Measurements from ENCODE around the gene HAUS8. TPM values are rescaled to one million over a fixed set of nuclear protein-coding genes. Genes with fewer than 3 reads are reported as not detected.
A peak's percentile ranks its signal among the peaks of the same experiment; 100 is the strongest.

The HAUS8 gene
- total RNA-seq, 1 experiment from 2014 or later: 30.6 TPM

DNA sequence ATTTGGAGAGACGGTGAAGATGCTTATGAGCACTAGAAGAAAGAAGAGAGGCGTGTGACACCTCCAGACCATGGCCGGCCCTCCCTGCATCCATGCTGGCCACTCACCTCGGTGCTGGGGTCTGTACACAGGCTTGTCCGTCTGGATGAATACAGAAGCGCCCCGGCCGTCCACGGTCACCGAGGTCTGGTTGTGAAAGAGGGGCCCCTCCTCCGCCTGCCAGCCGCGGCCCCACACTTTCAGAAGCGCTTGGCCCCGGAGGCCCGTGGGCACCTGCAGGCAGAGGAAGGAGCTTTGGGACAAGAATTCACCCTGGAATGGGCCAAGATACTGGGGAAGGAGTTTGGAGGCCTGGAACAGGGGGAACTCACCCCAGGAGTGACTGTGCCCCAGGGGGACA lies 63.8 kb downstream of the HAUS8 start:
- H3K9me3 Mint-ChIP-seq (ENCODE audit: unreplicated experiment): peaks cover 4% of the 10 kb centered on the region
- ChIA-PET POLR2A (no interaction called here), CTCF (no interaction called here)
- Histone ChIP-seq H3K9me3 (no peaks in the 10 kb centered on the region), H3K36me3 (ENCODE audit: control insufficient read depth, insufficient read depth, low read length) (no peaks in the 10 kb centered on the region), H3K4me3 (ENCODE audit: low read depth, low read length) (no peak overlapping the region), H3K4me1 (0 out of 2 replicates have a peak, but pooled peaks cover 3% of the 10 kb centered on the region), H3K27me3 (replicated peaks; ENCODE audit: control insufficient read depth, insufficient read depth, low read length) (no peaks in the 10 kb centered on the region)
- TF ChIP-seq, protein P1, sequence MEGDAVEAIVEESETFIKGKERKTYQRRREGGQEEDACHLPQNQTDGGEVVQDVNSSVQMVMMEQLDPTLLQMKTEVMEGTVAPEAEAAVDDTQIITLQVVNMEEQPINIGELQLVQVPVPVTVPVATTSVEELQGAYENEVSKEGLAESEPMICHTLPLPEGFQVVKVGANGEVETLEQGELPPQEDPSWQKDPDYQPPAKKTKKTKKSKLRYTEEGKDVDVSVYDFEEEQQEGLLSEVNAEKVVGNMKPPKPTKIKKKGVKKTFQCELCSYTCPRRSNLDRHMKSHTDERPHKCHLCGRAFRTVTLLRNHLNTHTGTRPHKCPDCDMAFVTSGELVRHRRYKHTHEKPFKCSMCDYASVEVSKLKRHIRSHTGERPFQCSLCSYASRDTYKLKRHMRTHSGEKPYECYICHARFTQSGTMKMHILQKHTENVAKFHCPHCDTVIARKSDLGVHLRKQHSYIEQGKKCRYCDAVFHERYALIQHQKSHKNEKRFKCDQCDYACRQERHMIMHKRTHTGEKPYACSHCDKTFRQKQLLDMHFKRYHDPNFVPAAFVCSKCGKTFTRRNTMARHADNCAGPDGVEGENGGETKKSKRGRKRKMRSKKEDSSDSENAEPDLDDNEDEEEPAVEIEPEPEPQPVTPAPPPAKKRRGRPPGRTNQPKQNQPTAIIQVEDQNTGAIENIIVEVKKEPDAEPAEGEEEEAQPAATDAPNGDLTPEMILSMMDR (IDR thresholded peaks at IDR 0.05; ENCODE audit: insufficient read depth in 1 of 2, low read depth in 1 of 2, low read length in 1 of 2, severe bottlenecking in 1 of 2, unreplicated experiment in 1 of 2): no peak
- H3K4me3 Mint-ChIP-seq (ENCODE audit: unreplicated experiment): no peak overlapping the region
- no TSS peak for BruUV-seq (replicated peaks)
- intact Hi-C loops (cut with micrococcal nuclease; ENCODE audit: unreplicated experiment): no loop called here
- no peaks in the 10 kb centered on the region for H3K36me3 Mint-ChIP-seq (ENCODE audit: insufficient read depth, unreplicated experiment)
- no peak overlapping the region for H3K27ac Mint-ChIP-seq (ENCODE audit: unreplicated experiment)
- DNase-seq: no peak
- H3K4me1 Mint-ChIP-seq (ENCODE audit: low read depth, unreplicated experiment): no peaks in the 10 kb centered on the region
- H3K27me3 Mint-ChIP-seq (ENCODE audit: insufficient read depth, unreplicated experiment): peaks cover 7% of the 10 kb centered on the region

DNA sequence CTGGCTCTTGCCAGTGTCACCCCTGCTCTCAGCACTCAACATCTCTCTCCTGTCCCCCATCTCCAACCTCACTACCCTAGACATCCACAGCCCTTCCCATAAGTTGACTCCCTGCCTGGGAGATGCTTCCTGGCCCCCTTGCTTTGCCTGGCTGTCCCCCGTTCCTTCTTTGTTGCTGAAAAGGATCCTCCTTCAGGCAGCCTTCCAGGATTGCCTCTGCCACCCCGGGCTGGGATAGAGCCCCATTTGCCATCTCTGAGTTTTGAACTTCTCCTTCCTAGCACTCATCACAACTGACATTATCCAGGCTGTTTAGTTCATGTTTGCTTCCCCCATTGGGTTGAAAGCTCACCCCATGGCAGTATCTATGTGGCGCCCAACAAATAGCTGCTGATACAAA lies 68.7 kb downstream of the HAUS8 start:
- peaks cover 8% of the 10 kb centered on the region for H3K27me3 Mint-ChIP-seq (ENCODE audit: insufficient read depth, unreplicated experiment)
- H3K36me3 Mint-ChIP-seq (ENCODE audit: insufficient read depth, unreplicated experiment): no peaks in the 10 kb centered on the region
- CTCF ChIA-PET: no interaction called here
- H3K27me3 ChIP-seq (replicated peaks; ENCODE audit: control insufficient read depth, insufficient read depth, low read length): no peaks in the 10 kb centered on the region
- DNase-seq: no peak
- no TSS peak for BruUV-seq (replicated peaks)
- H3K36me3 ChIP-seq (ENCODE audit: control insufficient read depth, insufficient read depth, low read length): no peaks in the 10 kb centered on the region
- no peaks in the 10 kb centered on the region for H3K9me3 Mint-ChIP-seq (ENCODE audit: unreplicated experiment)
- H3K4me1 ChIP-seq: 0 out of 2 replicates have a peak, but pooled peaks cover 3% of the 10 kb centered on the region
- POLR2A ChIA-PET: no interaction called here
- TF ChIP-seq, protein P1 (IDR thresholded peaks at IDR 0.05; ENCODE audit: insufficient read depth in 1 of 2, low read depth in 1 of 2, low read length in 1 of 2, severe bottlenecking in 1 of 2, unreplicated experiment in 1 of 2): no peak
- H3K9me3 ChIP-seq: no peaks in the 10 kb centered on the region
- H3K4me3 ChIP-seq (ENCODE audit: low read depth, low read length): no peak overlapping the region
- no peak overlapping the region for H3K4me3 Mint-ChIP-seq (ENCODE audit: unreplicated experiment)
- intact Hi-C loops (cut with micrococcal nuclease; ENCODE audit: unreplicated experiment): no loop called here
- H3K4me1 Mint-ChIP-seq (ENCODE audit: low read depth, unreplicated experiment): no peaks in the 10 kb centered on the region
- H3K27ac Mint-ChIP-seq (ENCODE audit: unreplicated experiment): no peak overlapping the region

DNA sequence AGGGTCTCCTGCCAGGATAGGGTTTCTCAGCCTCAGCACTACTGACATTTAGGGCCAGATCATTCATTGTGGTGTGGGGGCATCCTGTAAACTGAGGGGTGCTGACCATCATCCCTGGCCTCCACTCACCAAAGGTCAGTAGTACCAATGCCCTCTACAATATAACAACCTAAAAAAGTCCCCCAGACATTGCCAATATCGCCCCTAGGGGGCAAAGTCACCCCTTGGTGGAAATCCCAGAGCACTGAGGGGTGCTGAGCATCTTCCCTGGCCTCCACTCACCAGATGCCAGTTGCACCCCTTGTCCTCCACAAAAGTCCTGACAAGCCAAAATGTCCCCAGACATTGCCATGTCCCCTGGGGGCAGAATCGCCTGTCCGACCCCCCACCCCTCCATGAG lies 70.3 kb downstream of the HAUS8 start:
- Mint-ChIP-seq H3K9me3 (ENCODE audit: unreplicated experiment) (no peaks in the 10 kb centered on the region), H3K36me3 (ENCODE audit: insufficient read depth, unreplicated experiment) (no peaks in the 10 kb centered on the region), H3K27ac (ENCODE audit: unreplicated experiment) (no peak overlapping the region), H3K27me3 (ENCODE audit: insufficient read depth, unreplicated experiment) (peaks cover 11% of the 10 kb centered on the region), H3K4me3 (ENCODE audit: unreplicated experiment) (no peak overlapping the region), H3K4me1 (ENCODE audit: low read depth, unreplicated experiment) (no peaks in the 10 kb centered on the region)
- Histone ChIP-seq H3K4me3 (ENCODE audit: low read depth, low read length) (no peak overlapping the region), H3K4me1 (0 out of 2 replicates have a peak, but pooled peaks cover 3% of the 10 kb centered on the region), H3K9me3 (no peaks in the 10 kb centered on the region), H3K27me3 (replicated peaks; ENCODE audit: control insufficient read depth, insufficient read depth, low read length) (no peaks in the 10 kb centered on the region), H3K36me3 (ENCODE audit: control insufficient read depth, insufficient read depth, low read length) (no peaks in the 10 kb centered on the region)
- intact Hi-C loops (cut with micrococcal nuclease; ENCODE audit: unreplicated experiment): no loop called here
- ChIA-PET POLR2A (no interaction called here), CTCF (no interaction called here)
- TF ChIP-seq, protein P1 (IDR thresholded peaks at IDR 0.05; ENCODE audit: insufficient read depth in 1 of 2, low read depth in 1 of 2, low read length in 1 of 2, severe bottlenecking in 1 of 2, unreplicated experiment in 1 of 2): peak in 1 of 2 experiments; percentile 11
- no peak for DNase-seq
- BruUV-seq (replicated peaks): no TSS peak
